Medulla oblongata (tissue), 1 donor: ENCODE measurements around the gene TXK.

ENCODE experiments used
- DNase-seq: peaks from one replicate; pipeline ENCODE4 v3.0.0-alpha.2; 2015; ENCODE audit errors: extremely low spot score

Gene TXK

GRCh38 chr4:48051078-48051477 is 83.0 kb downstream of the TXK start:
- no peak for DNase-seq

DNA sequence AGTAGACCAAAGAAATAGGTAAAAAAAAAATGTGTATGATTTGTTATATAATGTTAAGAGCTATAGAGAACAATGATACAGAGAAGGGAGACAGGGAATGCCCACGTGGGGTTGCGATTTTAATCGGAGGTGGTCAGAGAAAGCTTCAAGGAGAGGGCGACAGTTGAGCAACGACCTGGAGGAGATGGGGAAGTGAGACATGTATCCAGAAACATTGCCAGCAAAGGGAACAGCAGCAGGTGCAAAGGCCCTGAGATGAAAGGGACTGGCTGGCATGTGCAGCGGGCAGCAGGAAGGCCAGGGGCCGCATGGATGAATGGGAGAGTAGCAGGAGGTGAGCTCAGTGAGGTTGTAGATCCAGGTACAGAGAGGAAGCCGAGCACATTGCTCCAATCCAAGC is 84.6 kb downstream of the TXK start:
- DNase-seq: no peak

DNA sequence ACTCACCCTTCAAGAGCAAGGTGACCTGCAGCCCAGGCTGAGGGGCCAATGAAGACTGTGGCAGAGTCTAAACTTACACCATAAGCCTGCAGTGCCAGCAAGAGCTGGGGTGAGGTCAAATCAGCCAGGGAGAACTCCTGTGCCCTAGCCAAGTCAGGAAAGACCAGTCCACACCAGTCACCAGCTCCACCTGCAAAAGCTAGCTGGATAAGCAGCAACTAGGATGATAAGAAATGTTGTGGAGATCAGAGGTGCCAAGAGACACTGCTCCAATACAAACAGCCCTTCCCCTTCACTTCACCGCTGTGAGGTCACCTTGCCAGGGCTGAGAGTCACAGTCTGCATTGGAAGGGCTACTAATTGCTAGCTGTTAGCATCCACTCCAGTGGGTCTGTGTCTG is 86.2 kb downstream of the TXK start:
- DNase-seq: no peak

GRCh38 chr4:48047421-48047844 is 86.6 kb downstream of the TXK start:
- DNase-seq: peak; percentile 41

DNA sequence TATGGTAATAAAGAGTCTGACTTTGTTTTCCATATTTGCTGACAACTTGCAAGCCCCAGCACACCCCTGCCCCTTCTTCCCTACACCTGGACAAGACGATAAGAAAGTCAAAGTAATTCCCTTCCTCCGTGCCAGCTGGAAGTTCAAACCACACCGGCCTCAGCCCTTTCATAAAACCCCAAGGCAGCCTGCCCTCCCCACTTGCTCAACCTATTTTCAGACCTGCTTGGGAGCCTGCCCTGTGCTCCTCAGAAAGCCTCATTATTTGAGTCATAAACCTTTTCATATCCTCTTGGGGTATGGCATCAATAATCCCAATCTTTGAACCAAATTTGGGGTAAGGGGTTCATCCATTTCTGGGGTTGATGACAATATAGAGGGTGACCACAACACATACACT is 88.0 kb downstream of the TXK start:
- no peak for DNase-seq

GRCh38 chr4:48044298-48044697 is 89.8 kb downstream of the TXK start:
- DNase-seq: no peak

DNA sequence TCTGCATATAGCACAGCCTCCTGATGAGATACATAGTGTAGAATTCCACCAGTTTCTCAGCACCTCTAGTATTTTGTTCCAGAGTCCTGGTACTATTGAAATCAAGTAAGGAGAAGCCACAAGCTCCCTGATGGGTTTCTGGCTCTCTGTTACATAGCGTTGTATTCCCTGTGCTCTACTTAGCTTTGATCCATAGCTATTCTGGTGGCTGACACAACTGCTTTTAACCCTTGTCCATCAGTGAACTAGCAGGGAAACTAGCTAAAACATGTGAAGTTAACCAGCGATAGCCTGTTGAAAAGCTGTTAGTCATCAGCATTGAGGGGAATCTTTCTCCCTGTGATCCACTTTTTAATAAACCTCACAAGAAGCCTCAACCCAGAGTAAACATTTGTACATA is 90.5 kb downstream of the TXK start:
- DNase-seq: no peak

GRCh38 chr4:48042979-48043461 is 91.0 kb downstream of the TXK start:
- DNase-seq: no peak

- DNase-seq: no peak
These were observed 92.4 kb downstream of the TXK start for GRCh38 chr4:48041535-48042137.

GRCh38 chr4:48039561-48039960 is 94.5 kb downstream of the TXK start:
- DNase-seq: no peak

DNA sequence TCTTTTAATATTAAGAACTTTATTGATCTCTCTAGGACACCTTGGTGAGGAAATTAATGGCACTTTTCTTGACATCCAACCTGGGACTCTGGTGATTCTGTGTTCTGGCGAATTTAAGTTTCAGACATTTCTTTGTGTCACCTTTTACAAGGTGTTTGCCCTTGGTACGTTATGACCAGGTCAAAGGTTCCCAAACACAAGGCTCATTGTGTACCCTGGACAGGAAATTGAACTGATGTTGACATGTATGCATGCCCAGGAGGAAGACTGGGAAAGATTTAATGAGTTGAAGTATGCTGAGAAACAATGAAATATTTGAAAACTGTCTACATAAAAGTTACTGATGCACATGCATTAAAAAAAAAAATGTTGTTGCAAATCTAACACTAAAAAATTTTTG is 95.4 kb downstream of the TXK start:
- DNase-seq: no peak

DNA sequence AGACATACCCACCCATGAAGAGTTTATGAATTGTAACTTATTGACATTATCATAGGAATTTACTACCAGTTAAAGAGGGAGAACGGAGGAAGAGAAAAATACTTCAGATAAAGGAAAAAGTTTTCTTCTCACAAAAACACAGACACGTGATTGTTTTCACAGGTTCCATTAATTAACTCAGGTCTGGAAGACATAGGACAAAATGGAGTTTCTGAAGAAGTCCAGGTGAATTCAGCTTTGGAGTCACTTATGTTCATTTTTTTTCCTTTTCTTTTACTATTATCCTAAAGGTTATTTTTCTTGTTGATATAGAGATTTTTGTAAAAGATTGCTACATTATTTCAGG is 97.0 kb downstream of the TXK start:
- no peak for DNase-seq

DNA sequence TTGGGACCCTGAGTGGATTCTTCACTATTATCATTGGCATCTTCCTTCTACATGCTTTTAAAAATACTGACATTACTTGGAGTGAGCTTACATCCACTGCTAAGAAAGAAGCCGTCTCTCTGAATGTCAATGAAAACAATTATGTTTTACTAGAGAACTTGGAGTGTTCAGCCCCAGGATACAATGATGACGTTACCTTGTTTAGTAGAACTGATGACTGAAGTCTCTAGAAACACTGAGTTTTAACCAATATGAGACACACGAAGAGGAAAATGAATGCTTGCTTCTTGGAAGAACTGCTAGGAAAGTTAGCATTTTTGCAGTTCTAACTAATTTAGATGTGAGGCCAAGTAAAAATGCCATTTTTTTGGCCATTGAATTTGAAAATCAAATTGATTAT is 98.1 kb downstream of the TXK start:
- DNase-seq: no peak

DNA sequence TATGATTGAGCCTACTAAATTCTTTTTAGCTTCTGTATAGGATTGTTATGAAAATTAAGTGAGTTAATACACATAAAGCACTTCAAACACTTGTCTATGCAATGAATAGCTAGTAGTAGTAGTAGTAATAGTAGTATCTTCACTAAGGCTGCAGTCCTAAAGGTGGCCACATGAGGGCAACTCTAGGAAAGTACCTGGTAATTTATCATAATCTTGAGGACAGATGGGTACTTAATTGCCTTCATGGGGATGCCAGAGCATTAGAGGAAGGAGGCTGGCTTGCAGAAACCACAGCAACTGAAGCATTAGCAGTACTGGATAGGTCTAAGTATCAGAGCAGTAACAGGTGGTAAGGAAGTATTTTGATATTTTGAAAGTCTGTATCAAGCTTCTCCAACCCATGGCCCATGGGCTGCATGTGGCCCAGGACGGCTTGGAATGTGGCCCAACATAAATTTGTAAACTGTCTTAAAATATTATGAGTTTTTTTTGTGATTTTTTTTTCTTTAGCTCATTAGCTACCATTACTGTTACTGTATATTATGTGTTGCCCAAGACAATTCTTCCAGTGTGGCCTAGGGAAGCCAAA is 100.1 kb downstream of the TXK start:
- no peak for DNase-seq

DNA sequence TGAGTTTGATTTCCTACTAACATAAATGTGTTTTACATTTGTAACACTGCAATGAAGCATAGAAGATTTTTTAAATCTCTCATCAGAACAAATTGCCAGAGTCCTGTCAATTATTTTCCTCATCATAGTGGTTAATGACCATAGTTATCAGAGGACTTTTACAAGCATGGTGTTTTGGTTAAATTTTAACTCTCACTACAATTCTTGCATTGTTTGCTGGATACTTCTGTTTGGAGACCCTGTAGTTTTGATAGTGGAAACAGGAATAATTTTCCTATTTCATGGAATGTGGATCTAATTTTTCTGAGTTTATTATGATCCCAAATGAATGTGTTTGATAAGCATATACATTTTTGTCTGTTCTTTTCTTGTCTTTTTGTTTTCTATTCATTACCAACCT is 100.6 kb downstream of the TXK start:
- DNase-seq: no peak

DNA sequence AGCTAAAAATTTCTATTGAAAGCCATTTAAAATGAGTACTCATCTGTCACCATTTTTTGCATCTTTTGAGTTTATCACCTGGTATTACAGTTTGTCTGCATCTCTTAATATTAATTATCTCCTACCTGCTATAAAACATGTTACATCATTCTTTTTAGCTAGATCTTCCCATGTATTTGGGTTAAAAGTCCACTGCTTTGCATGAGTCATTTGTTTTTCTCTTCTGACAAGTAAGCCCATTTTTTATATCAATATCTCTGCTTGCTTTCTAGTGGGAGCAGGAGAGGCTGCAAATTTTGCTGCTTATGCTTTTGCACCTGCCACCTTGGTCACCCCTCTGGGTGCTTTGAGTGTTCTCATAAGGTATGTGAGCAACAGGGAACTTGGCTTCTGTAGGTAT is 101.3 kb downstream of the TXK start:
- DNase-seq: no peak

- no peak for DNase-seq
These were observed 102.1 kb downstream of the TXK start for GRCh38 chr4:48031802-48032525.

DNA sequence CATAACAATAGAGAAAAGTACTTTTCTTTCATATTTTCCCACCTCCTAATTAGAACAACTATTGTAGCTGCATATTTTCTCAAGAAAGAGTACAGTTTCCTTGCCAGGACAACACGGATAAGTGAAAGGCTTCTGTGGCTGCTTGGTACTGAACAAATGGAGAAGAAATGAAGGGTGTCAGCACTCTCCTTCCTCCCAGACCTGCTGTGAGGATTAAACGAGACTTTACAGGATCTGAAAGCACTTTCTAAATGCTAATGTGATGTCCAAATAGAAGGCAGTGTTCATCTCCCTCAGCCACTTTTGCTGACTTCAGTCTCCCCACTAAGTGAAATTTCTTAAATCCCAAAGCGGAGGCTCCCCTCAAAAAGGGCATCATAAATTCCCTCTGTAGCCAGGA is 103.6 kb downstream of the TXK start:
- DNase-seq: no peak

- DNase-seq: no peak
These were observed 105.4 kb downstream of the TXK start for GRCh38 chr4:48028696-48029095.

DNA sequence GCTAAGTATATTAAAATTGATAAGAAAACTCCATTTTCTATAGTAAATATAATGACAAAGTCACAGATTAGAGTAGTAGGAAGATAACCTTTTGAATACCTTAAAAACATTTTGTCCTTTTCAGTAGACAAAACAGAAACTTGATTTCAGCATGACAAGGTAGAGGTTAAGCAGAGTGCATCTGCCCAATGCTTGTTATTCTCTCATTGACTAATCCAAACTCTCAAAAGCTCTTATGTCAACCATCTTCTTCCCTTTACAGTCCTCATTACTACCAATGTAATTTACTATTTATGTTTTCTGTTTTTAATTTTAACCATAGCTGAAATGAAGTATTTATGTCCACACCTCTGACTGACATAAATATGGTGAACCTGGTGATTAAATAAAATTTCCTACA is 106.4 kb downstream of the TXK start:
- no peak for DNase-seq

- DNase-seq: peak; percentile 15
These were observed 109.0 kb downstream of the TXK start for GRCh38 chr4:48025005-48025404.

DNA sequence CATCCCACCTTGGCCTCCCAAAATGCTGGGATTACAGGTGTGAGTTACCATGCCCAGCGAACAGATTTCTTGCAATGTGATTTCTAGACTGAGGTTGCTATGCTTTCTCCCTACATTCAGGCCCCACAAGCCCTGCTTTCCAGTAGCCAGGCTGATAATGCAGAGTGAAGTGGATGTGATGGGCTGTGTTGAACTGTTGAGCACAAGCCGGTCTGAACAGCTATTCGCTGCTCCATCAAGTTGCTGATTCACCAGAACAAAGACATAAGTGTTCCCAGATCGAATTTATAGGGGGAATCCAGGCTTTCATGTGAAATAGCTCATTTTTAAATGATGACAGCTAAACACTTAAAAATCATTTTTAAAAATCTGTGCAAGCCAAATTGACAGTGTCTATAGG is 109.5 kb downstream of the TXK start:
- DNase-seq: no peak

- no peak for DNase-seq
These were observed 111.8 kb downstream of the TXK start for GRCh38 chr4:48022192-48022799.
